HEK293 (cell line): ENCODE data around the gene FTO.

Experiments
- BCL11B ChIP-seq: fragments of 450-650 bp; formaldehyde crosslinking; IDR thresholded peaks from 2 replicates; pipeline ENCODE4 v1.5.1; 2016; ENCODE audit warnings: low read depth, missing biosample characterization, missing genetic modification characterization
- CTCF ChIP-seq: fragments of 450-650 bp; formaldehyde crosslinking; IDR thresholded peaks from 2 replicates; pipeline ENCODE4 v1.5.1; 2016; ENCODE audit warnings: missing biosample characterization, missing genetic modification characterization
- ZNF114 ChIP-seq: fragments of 450-650 bp; formaldehyde crosslinking; IDR thresholded peaks from 2 replicates; pipeline ENCODE4 v1.5.0; 2017; ENCODE audit warnings: missing biosample characterization, missing genetic modification characterization
- ZNF362 ChIP-seq: fragments of 450-650 bp; formaldehyde crosslinking; IDR thresholded peaks from 2 replicates; pipeline ENCODE4 v1.5.1; 2016; ENCODE audit warnings: missing biosample characterization, missing genetic modification characterization
- ZNF426 ChIP-seq: fragments of 450-650 bp; formaldehyde crosslinking; IDR thresholded peaks from 2 replicates; pipeline ENCODE4 v1.5.1; 2017; ENCODE audit warnings: missing biosample characterization, missing genetic modification characterization, mild to moderate bottlenecking, inconsistent platforms, moderate library complexity
- TF ChIP-seq, protein P1 (sequence below): fragments of 450-650 bp; formaldehyde crosslinking; IDR thresholded peaks from 2 replicates; pipeline ENCODE4 v1.5.1; 2016; ENCODE audit warnings: missing biosample characterization, missing genetic modification characterization

GRCh38 chr16:54096607-54097006 is 392.7 kb downstream of the FTO start:
- TF ChIP-seq BCL11B (tag by site-specific recombination) (no peak), ZNF114 (tag by site-specific recombination) (no peak), CTCF (no peak), ZNF362 (tag by site-specific recombination) (no peak), ZNF426 (tag by site-specific recombination) (no peak)
- TF ChIP-seq, protein P1, sequence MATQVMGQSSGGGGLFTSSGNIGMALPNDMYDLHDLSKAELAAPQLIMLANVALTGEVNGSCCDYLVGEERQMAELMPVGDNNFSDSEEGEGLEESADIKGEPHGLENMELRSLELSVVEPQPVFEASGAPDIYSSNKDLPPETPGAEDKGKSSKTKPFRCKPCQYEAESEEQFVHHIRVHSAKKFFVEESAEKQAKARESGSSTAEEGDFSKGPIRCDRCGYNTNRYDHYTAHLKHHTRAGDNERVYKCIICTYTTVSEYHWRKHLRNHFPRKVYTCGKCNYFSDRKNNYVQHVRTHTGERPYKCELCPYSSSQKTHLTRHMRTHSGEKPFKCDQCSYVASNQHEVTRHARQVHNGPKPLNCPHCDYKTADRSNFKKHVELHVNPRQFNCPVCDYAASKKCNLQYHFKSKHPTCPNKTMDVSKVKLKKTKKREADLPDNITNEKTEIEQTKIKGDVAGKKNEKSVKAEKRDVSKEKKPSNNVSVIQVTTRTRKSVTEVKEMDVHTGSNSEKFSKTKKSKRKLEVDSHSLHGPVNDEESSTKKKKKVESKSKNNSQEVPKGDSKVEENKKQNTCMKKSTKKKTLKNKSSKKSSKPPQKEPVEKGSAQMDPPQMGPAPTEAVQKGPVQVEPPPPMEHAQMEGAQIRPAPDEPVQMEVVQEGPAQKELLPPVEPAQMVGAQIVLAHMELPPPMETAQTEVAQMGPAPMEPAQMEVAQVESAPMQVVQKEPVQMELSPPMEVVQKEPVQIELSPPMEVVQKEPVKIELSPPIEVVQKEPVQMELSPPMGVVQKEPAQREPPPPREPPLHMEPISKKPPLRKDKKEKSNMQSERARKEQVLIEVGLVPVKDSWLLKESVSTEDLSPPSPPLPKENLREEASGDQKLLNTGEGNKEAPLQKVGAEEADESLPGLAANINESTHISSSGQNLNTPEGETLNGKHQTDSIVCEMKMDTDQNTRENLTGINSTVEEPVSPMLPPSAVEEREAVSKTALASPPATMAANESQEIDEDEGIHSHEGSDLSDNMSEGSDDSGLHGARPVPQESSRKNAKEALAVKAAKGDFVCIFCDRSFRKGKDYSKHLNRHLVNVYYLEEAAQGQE (tag by site-specific recombination): no peak
